K562 (cell line): ENCODE measurements around the gene LZTS3. TPM values are rescaled to one million over a fixed set of nuclear protein-coding genes. Genes with fewer than 3 reads are reported as not detected.

ENCODE experiments used
- CHCHD3 ChIP-seq: fragments of 250-450 bp; sonication (Bioruptor Pico); IDR thresholded peaks from 2 replicates; pipeline ENCODE4 v2.1.2; 2022; ENCODE audit warnings: mild to moderate bottlenecking
- E2F1 ChIP-seq: sonication (generic); formaldehyde crosslinking; IDR thresholded peaks from 2 replicates; pipeline ENCODE4 v1.8.1; 2023; ENCODE audit warnings: mild to moderate bottlenecking, missing genetic modification reagents, moderate library complexity
- E2F5 ChIP-seq: sonication (generic); formaldehyde crosslinking; IDR thresholded peaks from 2 replicates; pipeline ENCODE4 v1.8.0; 2022; ENCODE audit warnings: mild to moderate bottlenecking, missing genetic modification reagents
- ETS1 ChIP-seq: conservative IDR thresholded peaks from 2 replicates; pipeline ENCODE4 v1.6.1; 2011; ENCODE audit warnings: low read depth, mild to moderate bottlenecking, low read length; ENCODE audit not compliant: control insufficient read depth
- POU5F1 ChIP-seq: fragments of 150-350 bp; IDR thresholded peaks from 2 replicates; pipeline ENCODE4 v1.6.1; 2014; ENCODE audit warnings: borderline replicate concordance, low read length, low read depth, mild to moderate bottlenecking; ENCODE audit not compliant: partially characterized antibody
- RUNX1 ChIP-seq: sonication (generic); IDR thresholded peaks from 2 replicates; pipeline ENCODE4 v1.6.1; 2016; ENCODE audit warnings: antibody characterized with exemption, low read depth
- SNRNP70 ChIP-seq: fragments of 200-400 bp; formaldehyde crosslinking; optimal IDR thresholded peaks from 2 replicates; pipeline ENCODE3; 2017; ENCODE audit warnings: low read depth, low read length
- ZBTB43 ChIP-seq: sonication (generic); formaldehyde crosslinking; IDR thresholded peaks from 2 replicates; pipeline ENCODE4 v1.8.0; 2023; ENCODE audit warnings: mild to moderate bottlenecking, missing genetic modification reagents
- ZBTB8A ChIP-seq: fragments of 450-650 bp; IDR thresholded peaks from 2 replicates; pipeline ENCODE4 v1.6.1; 2018; ENCODE audit warnings: mild to moderate bottlenecking, moderate library complexity; ENCODE audit not compliant: partially characterized antibody
- ZFP1 ChIP-seq: fragments of 450-650 bp; formaldehyde crosslinking; IDR thresholded peaks from 2 replicates; pipeline ENCODE4 v1.4.0; 2020; ENCODE audit warnings: mild to moderate bottlenecking, mixed read lengths
- ZFX ChIP-seq: sonication (generic); formaldehyde crosslinking; IDR thresholded peaks from 2 replicates; pipeline ENCODE4 v1.8.0; 2022; ENCODE audit warnings: mild to moderate bottlenecking, missing genetic modification reagents, moderate library complexity
- ZNF318 ChIP-seq, 2 experiments: fragments of 450-650 bp; IDR thresholded peaks; 2 replicates each; pipeline ENCODE4 v1.6.1; 2016; ENCODE audit warnings: mild to moderate bottlenecking in 2 of 2, borderline replicate concordance in 1 of 2, low read depth in 1 of 2, moderate library complexity in 1 of 2
- ZNF717 ChIP-seq: fragments of 250-450 bp; sonication (Bioruptor Pico); IDR thresholded peaks from 2 replicates; pipeline ENCODE4 v1.5.0; 2021
- polyA plus RNA-seq, 8 experiments: library from polyadenylated mRNA; depleted of rRNA in 4 of 8; stranded (reverse) in 5 of 8; unstranded in 3 of 8; fragments of >200 nt; fragmentation: Nextera tagmentation in 2 of 8; fragmentation: Illumina TruSeq in 1 of 8; extraction: Ambion mirVana in 2 of 8; extraction: Trizol in 1 of 8; gene quantifications; 2 replicates each; pipeline versions ENCODE4 v1.2.1 to v1.2.3, GENCODE V29; 2011 to 2014; ENCODE audit warnings: inconsistent platforms in 1 of 8, missing spikeins in 1 of 8
- total RNA-seq, 7 experiments: library from RNA; depleted of rRNA in 6 of 7; stranded (reverse); fragments of >200 nt in 6 of 7; fragmentation: Illumina TruSeq in 2 of 7; extraction: Trizol in 2 of 7; gene quantifications; 2 replicates each; pipeline versions ENCODE4 v1.2.1 to v1.2.3, GENCODE V29; 2011 to 2021; ENCODE audit warnings: low replicate concordance in 1 of 7

Gene LZTS3
- total and polyA plus RNA-seq, 9 of the 15 experiments (the other 6 are each of a cell fraction or from before 2014, with no cell fraction given), result 0.07 to 2.9 (median 2.0) TPM

- TF ChIP-seq ZNF318 (IDR thresholded peaks at IDR 0.05; ENCODE audit: borderline replicate concordance in 1 of 2, low read depth in 1 of 2), result no peak
- TF ChIP-seq ZFX (CRISPR knock-in tag), result peak; percentile 65
- TF ChIP-seq ETS1, result no peak
- TF ChIP-seq E2F1, result no peak
- TF ChIP-seq ZBTB8A, result no peak
- TF ChIP-seq CHCHD3 (CRISPR knock-in tag), result no peak
- no peak for TF ChIP-seq POU5F1
- TF ChIP-seq ZBTB43 (CRISPR knock-in tag), result no peak
- no peak for TF ChIP-seq ZNF717
- TF ChIP-seq E2F5 (CRISPR knock-in tag), result no peak
- no peak for TF ChIP-seq RUNX1
- no peak for TF ChIP-seq ZFP1
- no peak for TF ChIP-seq SNRNP70
Measured at GRCh38 chr20:3209257-3209945, 36.1 kb upstream of the LZTS3 start, which contains the start of gene ITPA (continued).
